Osteoblast (primary cell): Measurements from ENCODE around the gene RAD51B. TPM values are rescaled to one million over a fixed set of nuclear protein-coding genes. Genes with fewer than 3 reads are reported as not detected.
A peak's percentile ranks its signal among the peaks of the same experiment; 100 is the strongest.

Experiments used
- DNase-seq: peaks from one replicate; pipeline ENCODE4 v3.0.0; 2011; ENCODE audit warnings: low spot score, mixed read lengths; ENCODE audit not compliant: insufficient read length; ENCODE audit errors: missing footprints
- H2AFZ ChIP-seq: 2 replicates; pipeline ENCODE4 v1.6.0; 2011; ENCODE audit warnings: mild to moderate bottlenecking, low read length
- H3K27ac ChIP-seq: 2 replicates; pipeline ENCODE4 v1.5.1; 2011; ENCODE audit warnings: mild to moderate bottlenecking, low read depth, low read length, moderate library complexity
- H3K27me3 ChIP-seq: 2 replicates; pipeline ENCODE4 v1.6.0; 2012; ENCODE audit warnings: mild to moderate bottlenecking, control low read depth, inconsistent platforms, low read length, moderate library complexity; ENCODE audit not compliant: insufficient read depth
- H3K36me3 ChIP-seq: 2 replicates; pipeline ENCODE4 v1.5.1; 2011; ENCODE audit warnings: mild to moderate bottlenecking, low read length, control low read depth, moderate library complexity; ENCODE audit not compliant: insufficient read depth
- H3K4me1 ChIP-seq: 2 replicates; pipeline ENCODE4 v1.5.1; 2011; ENCODE audit warnings: mild to moderate bottlenecking, low read length, control low read depth, moderate library complexity; ENCODE audit not compliant: insufficient read depth
- H3K4me2 ChIP-seq: 2 replicates; pipeline ENCODE4 v1.6.0; 2011; ENCODE audit warnings: mild to moderate bottlenecking, low read length; ENCODE audit not compliant: insufficient read depth
- H3K4me3 ChIP-seq: fragments of 200-600 bp; sonication (generic); 3 replicates; pipeline ENCODE4 v1.5.1; 2012; ENCODE audit warnings: mild to moderate bottlenecking, low read length, inconsistent platforms; ENCODE audit not compliant: insufficient read depth
- H3K79me2 ChIP-seq: 2 replicates; pipeline ENCODE4 v1.6.0; 2012; ENCODE audit warnings: mild to moderate bottlenecking, low read length, control low read depth, inconsistent platforms; ENCODE audit not compliant: insufficient read depth
- H3K9me3 ChIP-seq: 2 replicates; pipeline ENCODE4 v1.5.1; 2011; ENCODE audit warnings: low read depth, low read length, control low read depth
- H4K20me1 ChIP-seq: 2 replicates; pipeline ENCODE4 v1.6.0; 2012; ENCODE audit warnings: mild to moderate bottlenecking, low read length, control low read depth; ENCODE audit not compliant: insufficient read depth
- CTCF ChIP-seq: IDR thresholded peaks from 2 replicates; pipeline ENCODE4 v1.5.1; 2011; ENCODE audit warnings: mild to moderate bottlenecking, low read depth, low read length, moderate library complexity; ENCODE audit errors: extremely low read depth
- total RNA-seq: library from RNA; depleted of rRNA; stranded (reverse); fragments of >200 nt; gene quantifications from 2 replicates; pipeline ENCODE4 v1.2.3, GENCODE V29; 2012

RAD51B gene
- total RNA-seq, 1 donor = 13.8 TPM

DNA sequence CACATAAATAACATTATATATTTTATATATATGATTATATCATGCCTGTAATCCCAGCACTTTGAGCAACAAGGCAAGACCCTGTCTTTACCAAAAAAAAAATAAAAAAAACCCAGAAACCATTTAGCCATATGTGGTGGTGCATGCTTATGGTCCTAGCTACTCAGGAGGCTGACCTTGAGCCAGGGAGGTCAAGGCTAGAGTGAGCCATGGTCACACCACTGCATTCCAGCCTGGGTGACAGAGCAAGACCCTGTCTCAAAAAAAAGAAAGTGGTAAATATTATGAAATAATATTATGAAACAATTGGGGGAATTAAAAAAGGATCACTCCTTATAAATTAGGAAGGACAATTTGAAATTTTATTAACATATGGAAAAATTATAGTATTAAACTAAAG, 16.0 kb downstream of the RAD51B start:
- H3K4me1 ChIP-seq = no peaks in the 10 kb centered on the region
- TF ChIP-seq CTCF = no peak
- no peak for DNase-seq
- H3K4me3 ChIP-seq = no peak overlapping the region
- H3K9me3 ChIP-seq = no peaks in the 10 kb centered on the region
- no peaks in the 10 kb centered on the region for H3K36me3 ChIP-seq
- no peak overlapping the region for H2AFZ ChIP-seq
- no peaks in the 10 kb centered on the region for H3K79me2 ChIP-seq
- H3K27ac ChIP-seq = no peak overlapping the region
- H4K20me1 ChIP-seq = no peaks in the 10 kb centered on the region
- H3K27me3 ChIP-seq = no peaks in the 10 kb centered on the region
- H3K4me2 ChIP-seq = no peak overlapping the region

- Histone ChIP-seq H3K27me3 (no peaks in the 10 kb centered on the region), H3K79me2 (no peaks in the 10 kb centered on the region), H3K9me3 (no peaks in the 10 kb centered on the region), H3K27ac (no peak overlapping the region), H3K4me2 (no peak overlapping the region), H3K4me3 (no peak overlapping the region), H2AFZ (no peak overlapping the region), H4K20me1 (no peaks in the 10 kb centered on the region), H3K36me3 (no peaks in the 10 kb centered on the region), H3K4me1 (no peaks in the 10 kb centered on the region)
- TF ChIP-seq CTCF = peak; percentile 71
- DNase-seq = peak; percentile 19
Measured at GRCh38 chr14:67837011-67837624, 17.5 kb downstream of the RAD51B start.

GRCh38 chr14:67846029-67846610, 26.5 kb downstream of the RAD51B start:
- TF ChIP-seq CTCF = no peak
- H3K36me3 ChIP-seq = no peaks in the 10 kb centered on the region
- no peaks in the 10 kb centered on the region for H3K27me3 ChIP-seq
- no peak overlapping the region for H3K27ac ChIP-seq
- no peak overlapping the region for H2AFZ ChIP-seq
- no peak overlapping the region for H3K4me3 ChIP-seq
- H4K20me1 ChIP-seq = no peaks in the 10 kb centered on the region
- no peak overlapping the region for H3K4me2 ChIP-seq
- no peaks in the 10 kb centered on the region for H3K4me1 ChIP-seq
- DNase-seq = no peak
- H3K9me3 ChIP-seq = no peaks in the 10 kb centered on the region
- H3K79me2 ChIP-seq = no peaks in the 10 kb centered on the region

GRCh38 chr14:67850066-67850830, 30.7 kb downstream of the RAD51B start:
- no peaks in the 10 kb centered on the region for H3K9me3 ChIP-seq
- peak; percentile 32 for DNase-seq
- no peak for TF ChIP-seq CTCF

More at GRCh38 chr14:67850066-67850830, 30.7 kb downstream of the RAD51B start:
- Histone ChIP-seq H2AFZ (no peak overlapping the region), H3K79me2 (no peaks in the 10 kb centered on the region), H3K36me3 (no peaks in the 10 kb centered on the region), H3K27ac (no peak overlapping the region), H4K20me1 (no peaks in the 10 kb centered on the region), H3K4me2 (no peak overlapping the region), H3K4me1 (no peaks in the 10 kb centered on the region), H3K27me3 (no peaks in the 10 kb centered on the region), H3K4me3 (no peak overlapping the region)
